Body of pancreas (tissue), 4 donors: ENCODE results near the gene DENND1A.

ENCODE experiments used
- CTCF ChIP-seq, 7 experiments: fragments of 450-650 bp in 4 of 7; fragments of 200-600 bp in 3 of 7; sonication (generic) in 3 of 7; IDR thresholded peaks; one replicate each; pipeline ENCODE4 v1.5.1; 2016 to 2019; ENCODE audit warnings: antibody characterized with exemption in 7 of 7
- POLR2A ChIP-seq, 3 donors: fragments of 450-650 bp; IDR thresholded peaks; one replicate each; pipeline ENCODE4 v1.6.1; 2016; ENCODE audit warnings: antibody characterized with exemption in 3 of 3, mild to moderate bottlenecking in 2 of 3

- TF ChIP-seq CTCF (IDR thresholded peaks at IDR 0.05) (no peak), POLR2A (IDR thresholded peaks at IDR 0.05) (no peak)
Observed at GRCh38 chr9:123757960-123758359, 172.0 kb downstream of the DENND1A start.
